ENCODE results near the gene SUN2. TPM values are rescaled to one million over a fixed set of nuclear protein-coding genes. Genes with fewer than 3 reads are reported as not detected.

SUN2 gene
- total and polyA plus RNA-seq, 7 donors, result 57.6 to 152 (median 101) TPM

DNA sequence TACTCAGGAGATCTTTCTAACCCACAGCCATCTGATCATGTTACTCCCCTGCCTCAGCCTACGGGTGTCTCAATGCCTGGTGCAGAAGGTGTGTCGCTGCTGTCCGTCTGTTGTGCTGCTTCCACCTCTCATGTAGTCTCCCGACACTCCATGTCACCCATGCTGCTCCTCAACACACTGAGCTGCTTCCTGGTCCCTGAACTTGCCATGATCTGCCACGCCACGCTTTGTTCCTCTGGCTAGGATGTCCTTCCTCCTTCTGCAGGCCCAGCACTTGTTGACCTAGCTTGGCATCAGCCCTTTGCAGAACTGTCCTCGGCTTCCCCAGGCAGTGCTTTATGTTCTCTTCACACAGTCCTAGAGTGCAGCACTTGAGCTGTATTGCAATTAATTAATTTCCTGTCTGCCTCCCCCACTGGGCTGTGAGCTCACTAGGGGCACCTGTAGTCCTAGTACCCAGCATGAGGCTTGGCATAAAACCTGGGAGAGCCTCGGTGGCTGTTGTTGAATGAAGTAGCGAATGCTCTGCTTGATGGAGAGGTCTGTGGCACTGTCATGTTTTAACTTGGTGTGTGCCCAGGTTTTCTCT lies 40.5 kb downstream of the SUN2 start:
- no peaks in the 10 kb centered on the region for H3K9me3 ChIP-seq
- no peak overlapping the region for H3K4me3 ChIP-seq
- TF ChIP-seq, protein P1, sequence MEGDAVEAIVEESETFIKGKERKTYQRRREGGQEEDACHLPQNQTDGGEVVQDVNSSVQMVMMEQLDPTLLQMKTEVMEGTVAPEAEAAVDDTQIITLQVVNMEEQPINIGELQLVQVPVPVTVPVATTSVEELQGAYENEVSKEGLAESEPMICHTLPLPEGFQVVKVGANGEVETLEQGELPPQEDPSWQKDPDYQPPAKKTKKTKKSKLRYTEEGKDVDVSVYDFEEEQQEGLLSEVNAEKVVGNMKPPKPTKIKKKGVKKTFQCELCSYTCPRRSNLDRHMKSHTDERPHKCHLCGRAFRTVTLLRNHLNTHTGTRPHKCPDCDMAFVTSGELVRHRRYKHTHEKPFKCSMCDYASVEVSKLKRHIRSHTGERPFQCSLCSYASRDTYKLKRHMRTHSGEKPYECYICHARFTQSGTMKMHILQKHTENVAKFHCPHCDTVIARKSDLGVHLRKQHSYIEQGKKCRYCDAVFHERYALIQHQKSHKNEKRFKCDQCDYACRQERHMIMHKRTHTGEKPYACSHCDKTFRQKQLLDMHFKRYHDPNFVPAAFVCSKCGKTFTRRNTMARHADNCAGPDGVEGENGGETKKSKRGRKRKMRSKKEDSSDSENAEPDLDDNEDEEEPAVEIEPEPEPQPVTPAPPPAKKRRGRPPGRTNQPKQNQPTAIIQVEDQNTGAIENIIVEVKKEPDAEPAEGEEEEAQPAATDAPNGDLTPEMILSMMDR (IDR thresholded peaks at IDR 0.05), result no peak
- 62 to 77% (median 72%) methylated on average over 9 of the region's 9 CpGs for WGBS, 3 donors
- peaks cover 0 to 59% of the 10 kb centered on the region in 2 donors for H3K36me3 ChIP-seq (ENCODE audit: insufficient read depth in 1 of 2, low read depth in 1 of 2)
- DNase-seq (no peak), ATAC-seq (peak in 3 of 4 donors; percentile 30 to 32 (median 31))
- intact Hi-C loops (cut with DNase I), result no loop called here
- peak overlapping the region; percentile 55 for H3K27ac ChIP-seq
- peaks cover 41% of the 10 kb centered on the region for H3K4me1 ChIP-seq
- H3K27me3 ChIP-seq (ENCODE audit: insufficient read depth in 3 of 3, low read length in 2 of 3), result no peaks in the 10 kb centered on the region

DNA sequence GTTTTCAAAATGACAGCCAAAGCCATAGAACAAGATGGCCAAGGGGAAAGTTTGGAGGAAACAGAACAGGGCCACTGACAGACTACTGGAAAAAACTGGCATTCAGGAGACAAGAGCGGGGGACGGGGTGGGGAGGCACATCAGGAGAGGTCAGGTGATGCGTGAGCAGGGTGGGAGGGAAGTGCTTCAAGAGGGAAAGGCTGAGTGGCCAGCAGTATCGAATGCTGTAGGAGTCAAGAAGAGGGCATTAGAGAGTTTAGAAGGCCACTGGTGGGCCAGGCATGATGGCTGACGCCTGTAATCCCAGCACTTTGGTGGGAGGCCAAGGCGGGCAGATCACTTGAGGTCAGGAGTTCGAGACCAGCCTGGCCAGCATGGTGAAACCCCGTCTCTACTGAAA lies 41.9 kb downstream of the SUN2 start:
- H3K9me3 ChIP-seq, result no peaks in the 10 kb centered on the region
- TF ChIP-seq, protein P1 (IDR thresholded peaks at IDR 0.05), result no peak
- no peak for ATAC-seq
- H3K36me3 ChIP-seq (ENCODE audit: insufficient read depth in 1 of 2, low read depth in 1 of 2), result peaks cover 0 to 60% of the 10 kb centered on the region in 2 donors
- WGBS, 3 donors, result 70 to 87% (median 74%) methylated on average over 8 of the region's 8 CpGs
- H3K4me3 ChIP-seq, result no peak overlapping the region
- peak in 1 of 2 donors; percentile 28 for DNase-seq
- H3K4me1 ChIP-seq, result peaks cover 49% of the 10 kb centered on the region
- peak overlapping the region; percentile 55 for H3K27ac ChIP-seq
- H3K27me3 ChIP-seq (ENCODE audit: insufficient read depth in 3 of 3, low read length in 2 of 3), result no peaks in the 10 kb centered on the region
- intact Hi-C loops (cut with DNase I), result no loop called here

DNA sequence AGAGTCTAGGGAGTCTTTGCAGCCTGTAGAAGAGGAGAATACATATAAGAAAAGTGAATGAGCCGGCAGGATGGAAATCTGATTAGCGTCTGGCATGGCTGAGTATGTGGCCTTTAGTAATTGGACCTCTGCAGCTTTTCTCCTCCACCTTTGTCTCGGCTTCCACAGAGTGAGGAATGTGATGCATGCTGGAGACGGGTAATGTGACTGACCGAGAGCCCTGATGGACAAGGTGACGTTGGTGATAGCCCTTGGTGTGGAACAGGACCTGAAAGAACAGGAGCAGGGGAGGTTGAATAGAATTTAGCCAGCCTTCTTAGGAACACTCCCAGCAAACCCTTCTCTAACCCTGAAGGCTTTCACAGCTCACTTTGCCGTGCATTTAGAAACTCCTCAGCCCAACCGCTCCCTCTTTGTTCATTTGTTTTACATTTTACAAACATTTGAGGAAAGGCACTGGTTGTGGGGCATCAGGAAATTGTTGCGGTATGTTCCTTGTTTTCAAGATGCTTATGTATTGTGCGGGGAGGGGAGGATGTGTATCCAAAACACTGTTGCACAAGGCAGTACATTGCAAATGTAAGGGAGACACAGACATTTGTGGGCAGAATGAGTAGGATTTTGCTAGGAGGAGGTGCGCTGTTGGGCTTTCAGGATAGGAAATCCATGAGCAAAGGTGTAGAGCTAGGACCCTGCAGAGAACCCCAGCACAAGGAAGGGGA lies 43.2 kb downstream of the SUN2 start:
- no peak overlapping the region for H3K4me3 ChIP-seq
- H3K36me3 ChIP-seq (ENCODE audit: insufficient read depth in 1 of 2, low read depth in 1 of 2), result peaks cover 0 to 53% of the 10 kb centered on the region in 2 donors
- DNase-seq (peak in 1 of 2 donors; percentile 12), ATAC-seq (no peak)
- no peaks in the 10 kb centered on the region for H3K27me3 ChIP-seq (ENCODE audit: insufficient read depth in 3 of 3, low read length in 2 of 3)
- H3K27ac ChIP-seq, result peak overlapping the region; percentile 9
- no peaks in the 10 kb centered on the region for H3K9me3 ChIP-seq
- TF ChIP-seq, protein P1 (IDR thresholded peaks at IDR 0.05), result no peak
- intact Hi-C loops (cut with DNase I), result no loop called here
- peaks cover 48% of the 10 kb centered on the region for H3K4me1 ChIP-seq
- 54 to 68% (median 58%) methylated on average over 11 of the region's 11 CpGs for WGBS, 3 donors

DNA sequence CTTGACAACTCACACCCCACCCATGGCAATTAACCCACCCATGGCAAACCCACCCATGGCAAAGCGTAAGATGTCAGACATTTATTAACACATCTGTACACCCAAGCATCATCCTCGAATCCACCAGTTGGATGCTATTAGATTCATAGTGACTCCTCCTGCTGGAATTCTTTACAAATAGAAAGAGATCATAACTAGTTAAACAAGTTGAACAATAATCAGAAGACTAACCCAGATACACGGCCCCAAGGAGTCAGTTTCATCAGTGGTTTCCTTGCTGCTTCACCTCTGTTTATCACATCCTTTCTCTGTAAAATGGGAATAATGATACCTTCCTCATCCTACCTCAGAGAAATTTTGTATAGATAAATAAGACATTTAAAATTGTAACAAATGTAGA lies 44.9 kb downstream of the SUN2 start:
- whole genome bisulfite sequencing, 3 donors, result 78 to 91% (median 88%) methylated on average over 3 of the region's 3 CpGs
- H3K4me1 ChIP-seq, result peaks cover 52% of the 10 kb centered on the region
- no peaks in the 10 kb centered on the region for H3K9me3 ChIP-seq
- no peak overlapping the region for H3K4me3 ChIP-seq
- H3K36me3 ChIP-seq (ENCODE audit: insufficient read depth in 1 of 2, low read depth in 1 of 2), result peaks cover 0 to 35% of the 10 kb centered on the region in 2 donors
- DNase-seq (no peak), ATAC-seq (no peak)
- intact Hi-C loops (cut with DNase I), result no loop called here
- H3K27me3 ChIP-seq (ENCODE audit: insufficient read depth in 3 of 3, low read length in 2 of 3), result no peaks in the 10 kb centered on the region
- TF ChIP-seq, protein P1 (IDR thresholded peaks at IDR 0.05), result no peak
- H3K27ac ChIP-seq, result no peak overlapping the region

Data from psoas muscle (tissue), 8 donors.